HG02610 (cell line): Measurements from ENCODE around the gene EXOSC6.
"Not testable (repeated sequence)": the region's sequence is repeated elsewhere in the genome, so short reads cannot be mapped to it uniquely, and the experiment has no call there.

Experiments used
- ATAC-seq: cut with Tn5 transposase; IDR thresholded peaks from one replicate; pipeline ENCODE4 v1.9.1; 2021; ENCODE audit warnings: mild to moderate bottlenecking, moderate library complexity; ENCODE audit not compliant: unreplicated experiment

Gene EXOSC6

GRCh38 chr16:70255574-70255973 lies 3.8 kb upstream of the EXOSC6 start:
- no peak for ATAC-seq

DNA sequence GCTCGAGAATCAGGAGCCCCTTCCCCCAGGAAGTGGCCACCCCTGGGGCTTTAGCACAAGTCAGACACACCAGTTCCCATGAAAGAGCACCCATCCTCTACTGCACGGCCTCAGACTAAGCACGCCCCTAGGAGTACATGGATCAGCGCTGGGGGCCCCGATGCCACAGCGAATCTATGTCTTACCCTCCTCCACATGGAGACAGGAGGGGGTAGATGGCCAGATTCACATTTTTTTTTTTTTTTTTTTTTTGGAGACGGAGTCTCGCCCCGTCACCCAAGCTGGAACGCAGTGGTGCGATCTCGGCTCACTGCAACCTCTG lies 3.2 kb upstream of the EXOSC6 start:
- no peak for ATAC-seq

DNA sequence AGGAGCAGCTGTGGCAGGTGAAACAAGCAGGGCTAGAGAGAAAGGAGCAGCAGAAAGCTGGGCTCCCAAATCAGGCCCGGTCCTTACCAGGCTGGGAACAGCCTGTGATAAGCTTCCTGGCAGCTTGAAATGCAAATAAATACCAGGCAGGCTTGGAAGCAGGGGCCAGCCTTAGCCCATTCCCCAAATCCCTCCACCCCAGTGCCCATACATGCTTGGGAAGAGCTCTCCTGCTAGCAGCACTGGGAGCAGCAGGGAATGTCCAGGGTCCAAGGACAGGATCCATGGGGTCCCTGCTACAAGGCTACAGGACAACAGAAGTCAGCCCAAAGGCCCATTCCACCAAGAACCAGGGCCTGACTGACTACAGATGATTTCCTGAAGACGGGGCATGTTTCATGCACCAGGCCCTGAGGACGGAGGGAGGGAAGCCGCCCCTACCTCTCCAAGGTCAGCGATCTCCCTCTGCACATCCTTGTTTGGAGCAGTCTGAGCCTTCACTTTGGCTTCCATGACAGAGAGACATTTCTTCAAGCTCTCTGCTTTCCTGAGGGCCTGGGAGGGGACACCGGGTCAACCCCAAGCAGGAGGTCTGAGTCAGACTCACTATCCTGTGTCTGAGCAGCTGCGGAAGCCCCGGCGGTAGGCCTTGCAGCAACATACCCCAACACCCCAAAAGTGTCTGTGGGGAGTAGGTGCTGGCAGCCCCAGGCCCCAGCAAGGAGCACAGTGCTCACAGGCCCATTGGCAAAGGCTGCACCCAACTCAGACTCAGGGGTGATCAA lies 2.6 kb upstream of the EXOSC6 start:
- ATAC-seq = no peak

GRCh38 chr16:70253291-70254106 lies 1.8 kb upstream of the EXOSC6 start:
- ATAC-seq = no peak

- ATAC-seq = no peak
Measured at GRCh38 chr16:70252355-70252988, 732 bp upstream of the EXOSC6 start.

DNA sequence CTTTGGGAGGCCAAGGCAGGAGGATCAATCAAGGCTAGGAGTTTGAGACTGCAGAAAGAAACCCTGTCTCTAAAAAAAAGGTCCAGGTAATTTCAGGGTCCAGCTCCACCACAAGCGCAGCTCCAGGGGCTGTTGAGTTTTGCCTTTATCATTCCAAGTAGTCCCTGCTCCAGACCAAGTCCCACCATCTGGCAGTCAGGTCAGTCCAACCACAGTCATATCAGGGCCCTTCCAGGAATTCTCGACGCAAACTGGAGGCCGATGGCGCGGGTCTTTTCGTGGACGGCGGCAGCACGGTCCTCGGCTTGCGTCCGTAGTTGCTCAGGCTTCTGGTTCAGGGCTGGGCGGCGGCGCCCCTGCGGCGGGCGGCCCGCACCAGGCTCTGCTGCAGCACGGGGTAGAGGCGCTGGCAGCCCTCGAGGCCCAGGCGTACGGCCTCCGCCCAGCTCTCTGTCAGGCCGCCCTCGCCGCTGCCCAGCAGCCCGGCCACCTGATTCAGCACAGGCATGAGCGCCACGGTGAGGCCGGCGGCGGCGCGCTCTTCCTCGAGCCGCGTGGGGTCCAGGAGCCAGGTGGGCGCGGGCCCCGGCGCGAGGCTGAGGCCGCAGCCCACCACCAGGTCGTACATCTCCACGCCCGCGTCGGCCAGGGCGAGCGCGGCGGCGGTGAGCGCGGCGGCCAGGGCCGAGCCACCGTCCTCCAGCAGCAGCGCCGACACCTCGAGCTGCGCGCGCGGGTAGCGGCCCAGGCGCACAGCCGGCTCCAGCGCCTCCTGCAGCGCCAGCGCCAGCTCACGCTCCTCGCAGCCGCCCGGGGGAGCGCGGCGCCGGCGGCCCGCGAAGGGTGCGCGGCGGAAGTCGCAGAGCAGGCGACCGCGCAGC lies 752 bp downstream of the EXOSC6 start:
- ATAC-seq = peak; percentile 44

GRCh38 chr16:70249697-70250096 lies 2.0 kb downstream of the EXOSC6 start:
- ATAC-seq = not testable (repeated sequence)

- ATAC-seq = not testable (repeated sequence)
Measured at GRCh38 chr16:70238773-70239172, 13.0 kb downstream of the EXOSC6 start.

- ATAC-seq = not testable (repeated sequence)
Measured at GRCh38 chr16:70231831-70232230, 19.9 kb downstream of the EXOSC6 start.

GRCh38 chr16:70226024-70226423 lies 25.7 kb downstream of the EXOSC6 start:
- ATAC-seq = not testable (repeated sequence)

- not testable (repeated sequence) for ATAC-seq
Measured at GRCh38 chr16:70225430-70225829, 26.3 kb downstream of the EXOSC6 start.

- ATAC-seq = not testable (repeated sequence)
Measured at GRCh38 chr16:70224645-70225044, 27.1 kb downstream of the EXOSC6 start.

DNA sequence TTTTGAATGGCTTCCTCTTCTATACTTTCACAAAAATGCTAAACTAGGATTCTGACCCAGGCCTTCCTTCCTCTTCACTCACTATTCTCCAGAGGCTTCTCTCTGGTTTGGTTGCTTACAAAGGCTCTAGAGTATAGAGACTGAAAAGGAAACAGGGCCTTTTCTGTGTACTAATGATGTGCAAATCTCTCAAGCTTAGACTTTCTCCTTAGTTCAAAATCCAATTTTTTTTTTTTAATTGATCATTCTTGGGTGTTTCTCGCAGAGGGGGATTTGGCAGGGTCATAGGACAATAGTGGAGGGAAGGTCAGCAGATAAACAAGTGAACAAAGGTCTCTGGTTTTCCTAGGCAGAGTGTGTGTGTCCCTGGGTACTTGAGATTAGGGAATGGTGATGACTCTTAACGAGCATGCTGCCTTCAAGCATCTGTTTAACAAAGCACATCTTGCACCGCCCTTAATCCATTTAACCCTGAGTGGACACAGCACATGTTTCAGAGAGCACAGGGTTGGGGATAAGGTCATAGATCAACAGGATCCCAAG lies 27.7 kb downstream of the EXOSC6 start:
- not testable (repeated sequence) for ATAC-seq

- not testable (repeated sequence) for ATAC-seq
Measured at GRCh38 chr16:70223216-70223615, 28.5 kb downstream of the EXOSC6 start.

DNA sequence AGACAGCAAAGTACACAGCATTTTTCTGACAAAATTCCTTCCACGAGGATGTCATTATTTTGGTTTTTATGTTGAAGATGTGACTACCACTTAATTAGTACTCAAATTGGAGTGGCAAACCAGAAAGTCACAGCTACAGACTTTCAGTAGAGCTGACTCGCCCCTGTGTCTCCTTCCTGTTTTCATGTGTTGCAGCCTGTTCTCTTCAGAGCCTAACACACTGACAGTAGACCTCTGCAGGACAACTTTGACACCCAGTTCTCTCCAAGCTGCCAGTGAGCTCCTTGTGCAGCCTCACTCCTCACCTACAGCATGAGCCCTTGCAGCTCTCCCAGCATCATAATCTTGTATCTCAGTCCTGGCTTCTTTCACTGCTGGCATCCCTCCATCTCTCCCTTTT lies 29.2 kb downstream of the EXOSC6 start:
- not testable (repeated sequence) for ATAC-seq

GRCh38 chr16:70218586-70218985 lies 33.2 kb downstream of the EXOSC6 start:
- ATAC-seq = not testable (repeated sequence)

- ATAC-seq = not testable (repeated sequence)
Measured at GRCh38 chr16:70206382-70206781, 45.4 kb downstream of the EXOSC6 start.

- not testable (repeated sequence) for ATAC-seq
Measured at GRCh38 chr16:70204668-70205405, 46.9 kb downstream of the EXOSC6 start.

GRCh38 chr16:70204010-70204409 lies 47.7 kb downstream of the EXOSC6 start:
- ATAC-seq = not testable (repeated sequence)

- not testable (repeated sequence) for ATAC-seq
Measured at GRCh38 chr16:70203508-70203907, 48.2 kb downstream of the EXOSC6 start.
